NCI-H1417 treated with DMSO at 0.1 percent for 48 hours (cell line): Measurements from ENCODE around the gene SARS1.

Source experiments
- DNase-seq: peaks from one replicate; lab custom pipeline; 2025; lab: John Stamatoyannopoulos, UW

SARS1 gene

DNA sequence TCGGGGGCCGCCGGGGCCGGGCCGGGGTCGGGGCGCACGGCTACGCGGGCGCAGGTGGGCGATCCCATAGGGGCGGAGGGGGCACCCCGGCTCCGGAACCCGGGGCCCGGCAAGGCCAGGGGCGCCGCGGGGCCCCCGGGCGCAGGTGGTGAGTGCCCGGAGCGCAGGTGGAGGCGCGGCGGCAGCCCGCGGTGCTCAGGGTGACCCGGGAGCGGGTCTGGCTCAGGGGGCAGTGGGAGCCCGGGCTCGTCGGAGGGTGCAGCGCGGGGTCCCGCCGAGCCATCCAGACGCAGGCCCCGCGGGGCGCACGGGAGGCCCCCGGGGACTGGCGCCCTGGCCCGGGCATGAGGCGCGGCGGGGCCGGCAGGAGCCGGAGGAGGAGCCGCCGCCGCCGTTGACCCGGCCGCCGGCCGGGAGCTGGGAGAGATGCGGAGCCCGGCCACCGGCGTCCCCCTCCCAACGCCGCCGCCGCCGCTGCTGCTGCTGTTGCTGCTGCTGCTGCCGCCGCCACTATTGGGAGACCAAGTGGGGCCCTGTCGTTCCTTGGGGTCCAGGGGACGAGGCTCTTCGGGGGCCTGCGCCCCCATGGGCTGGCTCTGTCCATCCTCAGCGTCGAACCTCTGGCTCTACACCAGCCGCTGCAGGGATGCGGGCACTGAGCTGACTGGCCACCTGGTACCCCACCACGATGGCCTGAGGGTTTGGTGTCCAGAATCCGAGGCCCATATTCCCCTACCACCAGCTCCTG, 36.1 kb downstream of the SARS1 start:
- DNase-seq: no peak

DNA sequence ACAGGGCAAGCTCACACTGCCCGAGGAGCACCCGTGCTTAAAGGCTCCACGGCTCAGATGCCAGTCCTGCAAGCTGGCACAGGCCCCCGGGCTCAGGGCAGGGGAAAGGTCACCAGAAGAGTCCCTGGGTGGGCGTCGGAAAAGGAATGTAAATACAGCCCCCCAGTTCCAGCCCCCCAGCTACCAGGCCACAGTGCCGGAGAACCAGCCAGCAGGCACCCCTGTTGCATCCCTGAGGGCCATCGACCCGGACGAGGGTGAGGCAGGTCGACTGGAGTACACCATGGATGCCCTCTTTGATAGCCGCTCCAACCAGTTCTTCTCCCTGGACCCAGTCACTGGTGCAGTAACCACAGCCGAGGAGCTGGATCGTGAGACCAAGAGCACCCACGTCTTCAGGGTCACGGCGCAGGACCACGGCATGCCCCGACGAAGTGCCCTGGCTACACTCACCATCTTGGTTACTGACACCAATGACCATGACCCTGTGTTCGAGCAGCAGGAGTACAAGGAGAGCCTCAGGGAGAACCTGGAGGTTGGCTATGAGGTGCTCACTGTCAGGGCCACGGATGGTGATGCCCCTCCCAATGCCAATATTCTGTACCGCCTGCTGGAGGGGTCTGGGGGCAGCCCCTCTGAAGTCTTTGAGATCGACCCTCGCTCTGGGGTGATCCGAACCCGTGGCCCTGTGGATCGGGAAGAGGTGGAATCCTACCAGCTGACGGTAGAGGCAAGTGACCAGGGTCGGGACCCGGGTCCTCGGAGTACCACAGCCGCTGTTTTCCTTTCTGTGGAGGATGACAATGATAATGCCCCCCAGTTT, 36.9 kb downstream of the SARS1 start:
- DNase-seq: no peak

DNA sequence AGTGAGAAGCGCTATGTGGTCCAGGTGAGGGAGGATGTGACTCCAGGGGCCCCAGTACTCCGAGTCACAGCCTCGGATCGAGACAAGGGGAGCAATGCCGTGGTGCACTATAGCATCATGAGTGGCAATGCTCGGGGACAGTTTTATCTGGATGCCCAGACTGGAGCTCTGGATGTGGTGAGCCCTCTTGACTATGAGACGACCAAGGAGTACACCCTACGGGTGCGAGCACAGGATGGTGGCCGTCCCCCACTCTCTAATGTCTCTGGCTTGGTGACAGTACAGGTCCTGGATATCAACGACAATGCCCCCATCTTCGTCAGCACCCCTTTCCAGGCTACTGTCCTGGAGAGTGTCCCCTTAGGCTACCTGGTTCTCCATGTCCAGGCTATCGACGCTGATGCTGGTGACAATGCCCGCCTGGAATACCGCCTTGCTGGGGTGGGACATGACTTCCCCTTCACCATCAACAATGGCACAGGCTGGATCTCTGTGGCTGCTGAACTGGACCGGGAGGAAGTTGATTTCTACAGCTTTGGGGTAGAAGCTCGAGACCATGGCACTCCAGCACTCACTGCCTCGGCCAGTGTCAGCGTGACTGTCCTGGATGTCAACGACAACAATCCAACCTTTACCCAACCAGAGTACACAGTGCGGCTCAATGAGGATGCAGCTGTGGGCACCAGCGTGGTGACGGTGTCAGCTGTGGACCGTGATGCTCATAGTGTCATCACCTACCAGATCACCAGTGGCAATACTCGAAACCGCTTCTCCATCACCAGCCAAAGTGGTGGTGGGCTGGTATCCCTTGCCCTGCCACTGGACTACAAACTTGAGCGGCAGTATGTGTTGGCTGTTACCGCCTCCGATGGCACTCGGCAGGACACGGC, 37.8 kb downstream of the SARS1 start:
- DNase-seq: no peak

DNA sequence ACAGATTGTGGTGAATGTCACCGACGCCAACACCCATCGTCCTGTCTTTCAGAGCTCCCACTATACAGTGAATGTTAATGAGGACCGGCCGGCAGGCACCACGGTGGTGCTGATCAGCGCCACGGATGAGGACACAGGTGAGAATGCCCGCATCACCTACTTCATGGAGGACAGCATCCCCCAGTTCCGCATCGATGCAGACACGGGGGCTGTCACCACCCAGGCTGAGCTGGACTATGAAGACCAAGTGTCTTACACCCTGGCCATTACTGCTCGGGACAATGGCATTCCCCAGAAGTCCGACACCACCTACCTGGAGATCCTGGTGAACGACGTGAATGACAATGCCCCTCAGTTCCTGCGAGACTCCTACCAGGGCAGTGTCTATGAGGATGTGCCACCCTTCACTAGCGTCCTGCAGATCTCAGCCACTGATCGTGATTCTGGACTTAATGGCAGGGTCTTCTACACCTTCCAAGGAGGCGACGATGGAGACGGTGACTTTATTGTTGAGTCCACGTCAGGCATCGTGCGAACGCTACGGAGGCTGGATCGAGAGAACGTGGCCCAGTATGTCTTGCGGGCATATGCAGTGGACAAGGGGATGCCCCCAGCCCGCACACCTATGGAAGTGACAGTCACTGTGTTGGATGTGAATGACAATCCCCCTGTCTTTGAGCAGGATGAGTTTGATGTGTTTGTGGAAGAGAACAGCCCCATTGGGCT, 38.6 kb downstream of the SARS1 start:
- DNase-seq: no peak

DNA sequence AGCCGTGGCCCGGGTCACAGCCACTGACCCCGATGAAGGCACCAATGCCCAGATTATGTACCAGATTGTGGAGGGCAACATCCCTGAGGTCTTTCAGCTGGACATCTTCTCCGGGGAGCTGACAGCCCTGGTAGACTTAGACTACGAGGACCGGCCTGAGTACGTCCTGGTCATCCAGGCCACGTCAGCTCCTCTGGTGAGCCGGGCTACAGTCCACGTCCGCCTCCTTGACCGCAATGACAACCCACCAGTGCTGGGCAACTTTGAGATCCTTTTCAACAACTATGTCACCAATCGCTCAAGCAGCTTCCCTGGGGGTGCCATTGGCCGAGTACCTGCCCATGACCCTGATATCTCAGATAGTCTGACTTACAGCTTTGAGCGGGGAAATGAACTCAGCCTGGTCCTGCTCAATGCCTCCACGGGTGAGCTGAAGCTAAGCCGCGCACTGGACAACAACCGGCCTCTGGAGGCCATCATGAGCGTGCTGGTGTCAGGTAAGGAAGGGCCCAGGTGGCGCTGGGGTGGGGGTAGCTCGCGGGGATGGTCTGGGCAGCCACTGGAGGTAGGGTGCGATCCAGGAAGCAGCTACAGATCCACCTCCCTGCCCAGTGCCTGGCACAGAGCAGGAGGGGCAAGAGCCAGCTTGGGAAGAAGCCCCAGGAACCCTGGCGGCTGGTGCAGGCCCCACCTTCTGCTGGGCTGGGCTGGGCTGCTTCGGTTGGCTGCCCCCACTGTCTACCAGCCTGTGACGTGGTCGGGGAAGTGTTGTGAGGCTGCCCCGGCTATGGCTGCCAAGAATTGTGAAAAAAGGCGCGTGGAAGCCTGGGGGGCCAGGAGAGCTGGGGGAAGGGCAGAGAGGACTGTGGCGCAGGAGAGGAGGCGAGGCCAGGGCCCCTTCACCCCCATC, 39.4 kb downstream of the SARS1 start:
- no peak for DNase-seq

DNA sequence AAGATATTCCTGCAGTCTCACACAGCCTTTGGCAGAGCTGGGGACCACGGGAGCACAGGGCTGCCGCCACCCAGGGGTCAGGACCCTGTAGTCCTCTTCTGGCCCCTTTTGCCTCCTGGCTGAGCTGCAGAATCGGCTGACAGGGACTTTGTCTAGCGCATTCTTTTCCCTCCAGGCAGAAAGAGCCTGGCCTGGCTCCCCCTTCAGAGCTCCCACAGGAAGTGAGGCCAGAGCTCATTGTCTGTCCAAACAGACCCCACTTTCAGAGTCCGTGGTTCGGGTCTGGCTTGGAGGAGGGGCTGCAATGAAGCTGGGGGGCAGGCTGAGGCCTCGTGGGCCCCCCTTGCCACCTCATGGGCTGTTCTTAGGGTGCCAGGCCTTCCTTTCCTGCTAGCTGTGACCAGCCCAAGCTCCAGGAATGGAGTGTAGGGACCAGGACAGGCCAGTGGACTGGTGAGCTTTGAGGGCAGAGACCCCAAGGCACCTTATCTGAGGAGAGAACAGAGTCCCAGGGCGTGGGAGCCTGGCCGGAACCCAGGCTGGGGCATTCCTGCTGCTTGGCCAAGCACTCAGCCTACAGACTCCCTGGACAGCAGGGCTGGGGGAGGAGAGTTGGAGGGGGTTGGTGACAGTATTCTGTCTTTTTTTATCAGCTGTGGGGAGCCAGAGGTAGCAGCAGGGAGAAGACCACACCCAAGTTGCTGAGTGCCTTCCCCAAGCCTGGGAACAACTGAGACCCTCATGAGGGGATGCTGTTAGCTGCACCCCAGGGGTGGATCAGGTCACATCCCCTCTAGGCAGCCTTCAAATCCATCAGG, 40.3 kb downstream of the SARS1 start:
- no peak for DNase-seq

DNA sequence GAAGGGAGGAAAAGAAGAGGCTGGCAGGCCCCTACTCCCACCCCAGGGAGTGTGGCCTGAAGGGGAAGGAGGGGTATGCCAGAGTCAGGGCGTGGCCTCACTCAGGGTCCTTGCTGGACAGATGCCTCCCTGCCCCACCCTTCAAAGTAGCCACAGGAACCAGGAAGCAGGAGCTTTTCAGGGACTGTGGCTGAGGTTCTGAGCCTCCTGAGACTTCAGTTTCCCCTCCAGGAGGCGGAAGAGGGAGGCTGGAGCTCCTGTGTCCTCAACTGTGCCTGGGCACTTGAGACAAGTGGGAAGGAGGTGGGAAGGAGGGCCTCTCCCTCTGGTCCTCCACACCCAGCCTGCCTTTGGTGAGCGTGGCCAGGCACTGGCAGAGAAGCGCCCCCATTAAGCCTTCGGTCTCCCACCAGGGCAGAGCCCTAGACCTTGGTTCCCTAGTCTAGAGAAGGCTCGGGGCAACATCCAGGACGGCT, 40.9 kb downstream of the SARS1 start:
- DNase-seq: no peak

DNA sequence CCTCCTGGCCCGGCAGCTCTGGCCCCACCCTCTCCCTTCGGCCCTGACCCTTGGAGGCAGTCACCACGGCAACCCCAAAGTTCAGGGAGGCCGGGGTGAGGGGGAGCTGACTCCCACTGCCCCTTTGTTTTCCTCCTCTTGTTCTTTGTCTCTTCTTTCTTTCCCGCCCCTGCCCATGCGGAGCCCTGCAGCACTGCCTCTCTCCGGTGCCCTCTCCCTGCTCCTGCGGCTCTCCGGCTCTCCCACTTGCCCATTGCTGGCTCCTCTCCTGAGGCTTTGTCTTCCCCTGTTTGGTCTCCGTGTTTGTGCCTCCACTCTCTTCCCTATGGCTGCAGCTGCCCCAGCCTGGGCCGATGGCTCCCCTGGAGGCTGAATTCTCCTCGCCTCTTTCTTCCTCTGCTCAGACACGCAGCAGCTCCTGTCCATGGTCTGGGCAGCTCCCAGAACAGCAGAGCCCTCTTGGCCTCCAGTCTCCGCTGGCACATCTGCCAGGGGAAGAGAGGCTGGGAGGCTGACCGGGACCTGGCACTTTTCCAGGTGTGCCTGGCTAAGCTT, 41.5 kb downstream of the SARS1 start:
- DNase-seq: no peak

DNA sequence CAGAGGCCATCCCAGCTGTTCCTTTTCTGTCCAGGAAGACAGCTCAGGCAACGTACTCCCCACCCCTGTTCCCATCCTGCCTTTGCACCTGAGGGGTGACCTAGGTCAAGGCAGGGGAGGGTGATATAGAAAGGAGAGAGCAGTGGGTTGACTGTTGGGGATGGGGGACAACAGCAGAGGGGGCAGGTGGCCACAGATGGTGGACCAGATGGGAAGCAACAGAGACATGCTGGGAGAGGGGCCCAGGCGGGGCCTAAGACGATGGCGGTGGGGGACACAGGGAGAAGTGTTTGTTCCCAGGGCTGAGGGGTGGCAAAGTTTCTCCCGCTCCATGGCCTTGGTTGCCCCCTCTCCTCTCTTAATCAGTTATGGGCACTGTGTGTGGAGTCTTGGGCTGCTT, 42.0 kb downstream of the SARS1 start:
- DNase-seq: no peak

DNA sequence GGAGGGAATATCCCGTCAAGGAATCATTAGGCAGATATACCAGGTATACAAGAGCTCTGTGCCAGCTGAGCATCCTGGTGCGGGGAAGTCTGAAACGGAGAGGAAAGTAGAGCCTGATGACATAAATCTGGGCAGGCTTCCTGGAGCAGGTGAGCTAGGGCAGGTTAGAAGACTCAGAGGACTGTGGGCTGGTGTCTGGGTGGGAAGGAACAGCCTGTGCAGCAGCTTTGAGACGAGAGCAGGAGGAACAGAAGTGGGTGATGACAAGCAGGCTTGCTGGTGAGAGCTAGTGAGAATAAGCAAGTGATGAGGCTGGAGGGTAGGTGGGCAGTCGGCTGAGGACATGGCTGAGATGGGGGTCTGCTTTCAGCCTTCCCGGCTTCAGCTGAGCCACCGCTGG, 42.4 kb downstream of the SARS1 start:
- DNase-seq: no peak

DNA sequence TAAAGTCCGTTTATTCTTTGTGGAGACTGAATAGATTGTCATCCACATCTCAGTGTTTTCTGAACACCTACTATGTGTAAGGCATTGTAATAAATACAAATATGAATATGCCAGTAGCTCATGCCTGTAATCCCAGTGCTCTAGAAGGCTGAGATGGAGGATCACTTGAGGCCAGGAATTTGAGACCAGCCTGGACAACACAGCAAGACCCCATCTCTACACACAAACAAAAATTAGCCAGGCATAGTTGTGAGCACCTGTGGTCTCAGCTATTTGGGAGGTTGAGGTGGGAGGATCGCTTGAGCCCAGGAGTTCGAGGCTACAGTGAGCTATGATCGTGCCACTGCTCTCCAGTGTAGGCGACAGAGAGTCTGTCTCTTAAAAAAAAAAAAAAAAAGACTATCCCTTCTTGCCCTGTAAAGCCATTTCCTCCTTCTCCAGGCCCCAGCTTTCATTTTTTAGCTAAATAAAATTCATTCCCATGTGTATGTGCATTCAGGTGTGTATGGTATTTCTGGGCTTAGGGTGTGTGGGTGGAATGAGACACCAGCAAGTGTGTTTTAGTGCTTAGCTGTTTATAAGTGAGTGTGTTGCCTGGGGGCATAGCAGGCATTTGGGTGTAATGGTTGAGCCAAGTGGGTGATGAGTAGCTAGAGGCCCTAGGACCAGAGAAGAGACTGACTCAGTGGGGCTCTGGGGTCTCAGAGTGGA, 43.4 kb downstream of the SARS1 start:
- no peak for DNase-seq

DNA sequence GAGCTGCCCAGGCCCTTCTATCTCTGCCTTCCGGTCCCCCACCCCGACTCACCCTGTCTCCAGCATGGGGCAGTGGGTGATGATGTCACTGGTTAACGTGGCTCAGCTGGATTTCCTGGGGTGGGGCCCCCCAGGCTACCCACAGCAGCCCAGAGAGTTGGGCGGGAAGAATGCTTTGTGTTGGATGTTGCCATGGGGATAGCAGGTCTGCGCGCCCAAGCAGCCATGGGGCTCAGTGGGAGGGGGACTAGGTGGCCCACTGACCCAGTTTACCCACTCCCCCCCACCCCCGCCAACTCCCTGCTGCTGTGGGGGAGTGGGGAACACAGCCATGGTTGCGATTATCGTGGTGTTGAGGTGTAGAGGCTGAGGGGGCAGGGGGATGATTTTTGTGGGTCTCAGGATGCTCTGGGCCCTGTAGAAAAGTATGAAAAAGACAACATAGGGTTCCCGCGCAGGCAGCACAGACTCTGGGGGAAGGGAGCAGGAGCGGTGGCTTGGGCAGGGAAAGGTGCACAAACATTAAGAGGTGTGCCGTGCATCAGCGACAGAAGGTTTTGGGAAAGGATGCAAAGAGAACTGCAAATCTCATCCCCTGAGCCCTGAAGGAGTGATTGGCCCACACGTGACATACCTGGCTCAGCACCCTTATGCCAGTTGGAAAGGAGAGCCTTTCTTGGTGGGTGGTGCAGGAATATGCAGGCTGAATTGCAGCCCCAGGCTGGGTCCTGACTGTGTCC, 44.1 kb downstream of the SARS1 start:
- DNase-seq: no peak

DNA sequence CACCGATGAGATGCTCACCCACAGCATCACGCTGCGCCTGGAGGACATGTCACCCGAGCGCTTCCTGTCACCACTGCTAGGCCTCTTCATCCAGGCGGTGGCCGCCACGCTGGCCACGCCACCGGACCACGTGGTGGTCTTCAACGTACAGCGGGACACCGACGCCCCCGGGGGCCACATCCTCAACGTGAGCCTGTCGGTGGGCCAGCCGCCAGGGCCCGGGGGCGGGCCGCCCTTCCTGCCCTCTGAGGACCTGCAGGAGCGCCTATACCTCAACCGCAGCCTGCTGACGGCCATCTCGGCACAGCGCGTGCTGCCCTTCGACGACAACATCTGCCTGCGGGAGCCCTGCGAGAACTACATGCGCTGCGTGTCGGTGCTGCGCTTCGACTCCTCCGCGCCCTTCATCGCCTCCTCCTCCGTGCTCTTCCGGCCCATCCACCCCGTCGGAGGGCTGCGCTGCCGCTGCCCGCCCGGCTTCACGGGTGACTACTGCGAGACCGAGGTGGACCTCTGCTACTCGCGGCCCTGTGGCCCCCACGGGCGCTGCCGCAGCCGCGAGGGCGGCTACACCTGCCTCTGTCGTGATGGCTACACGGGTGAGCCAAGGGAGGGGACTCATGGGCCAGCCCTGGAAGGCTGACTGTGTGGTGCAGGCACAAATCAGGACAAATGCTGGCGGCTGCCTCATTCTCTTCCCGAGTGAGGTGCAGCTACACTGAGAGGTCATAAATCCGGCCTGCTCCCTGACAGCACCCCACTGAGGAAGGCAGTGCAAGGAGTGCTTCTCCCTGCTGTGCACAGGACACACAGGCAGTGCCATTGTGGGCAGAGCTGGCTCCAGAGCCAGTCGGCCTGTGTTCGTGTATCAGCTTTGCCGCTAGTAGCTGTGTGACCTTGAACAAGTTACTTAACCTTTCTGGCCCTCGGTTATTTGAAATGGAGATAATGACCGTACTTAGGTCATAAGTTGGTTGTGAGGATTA, 45.1 kb downstream of the SARS1 start:
- DNase-seq: no peak

DNA sequence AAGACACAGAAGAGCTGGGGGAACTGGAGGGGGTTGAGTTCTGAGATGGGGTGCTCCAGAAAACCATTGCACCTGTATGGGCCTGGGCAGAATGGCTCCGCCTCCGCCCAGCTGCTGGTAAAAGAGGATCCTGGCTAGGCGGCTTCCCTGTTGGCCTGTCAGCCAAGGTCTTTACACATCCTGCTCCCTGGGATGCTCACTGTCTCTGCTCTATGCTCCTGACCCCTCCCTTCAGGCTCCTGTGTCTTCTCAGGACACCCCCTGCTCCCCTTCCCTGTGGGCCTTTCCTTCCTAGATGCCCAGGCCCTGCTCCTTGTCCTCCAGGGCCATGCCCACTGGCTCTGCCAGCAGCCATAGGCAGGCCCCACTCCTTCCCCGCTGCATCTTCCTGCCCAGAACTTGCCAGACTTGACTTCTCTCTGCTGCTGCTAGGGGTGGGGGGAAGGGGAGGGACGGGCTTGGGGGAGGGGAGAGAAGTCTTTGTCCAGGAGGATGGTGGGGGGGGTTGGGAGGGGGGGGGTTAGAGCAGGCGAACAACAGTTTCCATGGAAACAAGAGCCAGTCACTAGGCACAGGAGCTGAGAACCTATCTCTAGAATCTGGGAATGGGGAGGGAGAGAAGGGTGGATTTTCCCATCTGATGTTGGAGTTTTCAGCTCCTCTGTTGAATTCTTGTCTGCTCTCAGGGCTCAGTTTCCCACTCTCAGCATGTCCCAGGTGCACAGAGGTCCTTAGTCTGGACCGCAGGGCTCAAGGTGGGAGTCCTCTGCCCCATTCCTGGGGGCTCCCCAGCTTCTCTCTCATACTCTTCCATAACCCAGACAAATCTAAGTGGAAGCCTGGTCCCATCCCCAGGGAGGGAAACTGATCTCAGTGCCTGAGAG, 46.2 kb downstream of the SARS1 start:
- DNase-seq: no peak

DNA sequence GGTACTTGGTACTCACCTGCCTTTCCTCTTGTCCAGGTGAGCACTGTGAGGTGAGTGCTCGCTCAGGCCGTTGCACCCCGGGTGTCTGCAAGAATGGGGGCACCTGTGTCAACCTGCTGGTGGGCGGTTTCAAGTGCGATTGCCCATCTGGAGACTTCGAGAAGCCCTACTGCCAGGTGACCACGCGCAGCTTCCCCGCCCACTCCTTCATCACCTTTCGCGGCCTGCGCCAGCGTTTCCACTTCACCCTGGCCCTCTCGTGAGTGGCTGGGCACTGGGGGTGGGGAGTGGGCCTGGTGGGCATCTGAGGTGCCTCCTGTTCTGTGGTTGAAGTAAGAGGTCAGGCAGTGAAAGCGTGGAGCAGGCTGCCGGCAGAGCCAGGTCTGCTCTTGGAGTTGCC, 47.3 kb downstream of the SARS1 start:
- no peak for DNase-seq

DNA sequence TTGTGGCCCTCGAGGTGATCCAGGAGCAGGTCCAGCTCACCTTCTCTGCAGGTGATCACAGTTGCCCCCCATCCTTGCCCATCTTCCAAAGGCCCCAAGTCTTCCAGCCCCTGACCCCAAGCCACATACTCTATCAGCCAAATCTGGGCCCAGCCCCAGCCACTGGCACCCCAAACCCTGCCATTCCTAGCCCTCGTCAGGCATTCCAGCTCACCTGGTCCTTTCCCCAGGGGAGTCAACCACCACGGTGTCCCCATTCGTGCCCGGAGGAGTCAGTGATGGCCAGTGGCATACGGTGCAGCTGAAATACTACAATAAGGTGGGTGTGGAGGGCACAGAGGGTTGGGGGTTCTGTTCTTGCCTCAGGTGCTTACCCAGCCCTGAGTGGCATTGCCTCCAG, 47.9 kb downstream of the SARS1 start:
- DNase-seq: no peak
